HG03575 (cell line): Measurements from ENCODE around the gene SNCB.

Experiments
- ATAC-seq: cut with Tn5 transposase; IDR thresholded peaks from one replicate; pipeline ENCODE4 v1.9.1; 2021; ENCODE audit not compliant: unreplicated experiment, insufficient number of reproducible peaks, low FRiP score; ENCODE audit errors: extremely low read depth

Gene SNCB

GRCh38 chr5:176647030-176647842 is 16.9 kb upstream of the SNCB start, which contains the start of gene TSPAN17:
Gene TSPAN17 (plus strand): TSS chr5:176647484. CDS start chr5:176647616, 132 bp downstream.
- peak; percentile 70 for ATAC-seq

- ATAC-seq = no peak
These were observed 16.3 kb upstream of the SNCB start for GRCh38 chr5:176646707-176647029.

GRCh38 chr5:176646049-176646706 is 15.8 kb upstream of the SNCB start:
- no peak for ATAC-seq

GRCh38 chr5:176644878-176645670 is 14.7 kb upstream of the SNCB start:
- ATAC-seq = no peak

- no peak for ATAC-seq
These were observed 14.0 kb upstream of the SNCB start for GRCh38 chr5:176644294-176644693.

GRCh38 chr5:176643491-176644219 is 13.3 kb upstream of the SNCB start:
- ATAC-seq = no peak

- no peak for ATAC-seq
These were observed 12.5 kb upstream of the SNCB start for GRCh38 chr5:176642675-176643490.

GRCh38 chr5:176640616-176641015 is 10.3 kb upstream of the SNCB start:
- no peak for ATAC-seq

GRCh38 chr5:176639981-176640380 is 9.6 kb upstream of the SNCB start:
- no peak for ATAC-seq

- no peak for ATAC-seq
These were observed 8.9 kb upstream of the SNCB start for GRCh38 chr5:176639208-176639607.

- ATAC-seq = no peak
These were observed 8.1 kb upstream of the SNCB start for GRCh38 chr5:176638437-176638836.

GRCh38 chr5:176637556-176637955 is 7.2 kb upstream of the SNCB start:
- ATAC-seq = no peak

- no peak for ATAC-seq
These were observed 6.1 kb upstream of the SNCB start for GRCh38 chr5:176636426-176636825.

- no peak for ATAC-seq
These were observed 3.3 kb upstream of the SNCB start for GRCh38 chr5:176633598-176633997.

- ATAC-seq = no peak
These were observed 2.4 kb upstream of the SNCB start for GRCh38 chr5:176632745-176633144.

- ATAC-seq = no peak
These were observed 1.3 kb upstream of the SNCB start for GRCh38 chr5:176631383-176632200.

GRCh38 chr5:176630681-176631222 is 418 bp upstream of the SNCB start:
- ATAC-seq = no peak
